Liver (tissue), 10 donors: ENCODE measurements around the gene GRIN1. TPM values are rescaled to one million over a fixed set of nuclear protein-coding genes. Genes with fewer than 3 reads are reported as not detected.

Experiments
- DNase-seq: peaks from one replicate; pipeline ENCODE4 v3.0.0-alpha.2; 2017; ENCODE audit warnings: low spot score
- H3K27ac ChIP-seq, 2 donors: one replicate each; pipeline ENCODE4 v1.7.0; 2013; ENCODE audit warnings: inconsistent platforms in 2 of 2, low read length in 2 of 2, control low read depth in 1 of 2, low read depth in 1 of 2, mild to moderate bottlenecking in 1 of 2
- H3K27me3 ChIP-seq, 4 donors: one replicate each; pipeline versions ENCODE4 v1.6.1 to v1.7.0; 2013; ENCODE audit warnings: low read length in 3 of 4, inconsistent platforms in 1 of 4, mild to moderate bottlenecking in 1 of 4, moderate library complexity in 1 of 4; ENCODE audit not compliant: control insufficient read depth in 4 of 4, insufficient read depth in 4 of 4
- H3K36me3 ChIP-seq, 4 donors: one replicate each; pipeline versions ENCODE4 v1.6.1 to v1.7.0; 2013; ENCODE audit warnings: low read length in 3 of 4, mild to moderate bottlenecking in 3 of 4, low read depth in 1 of 4, moderate library complexity in 1 of 4; ENCODE audit not compliant: control insufficient read depth in 4 of 4, insufficient read depth in 3 of 4
- H3K4me1 ChIP-seq, 4 donors: one replicate each; pipeline versions ENCODE4 v1.6.1 to v1.7.0; 2013; ENCODE audit warnings: low read length in 3 of 4, mild to moderate bottlenecking in 3 of 4, moderate library complexity in 1 of 4; ENCODE audit not compliant: control insufficient read depth in 4 of 4, insufficient read depth in 4 of 4
- H3K4me3 ChIP-seq, 3 donors: one replicate each; pipeline versions ENCODE4 v1.6.1 to v1.7.0; 2013; ENCODE audit warnings: low read length in 3 of 3, control low read depth in 1 of 3, low read depth in 1 of 3, mild to moderate bottlenecking in 1 of 3
- H3K9ac ChIP-seq, 2 donors: one replicate each; pipeline ENCODE4 v1.7.0; 2013; ENCODE audit warnings: low read length in 2 of 2, mild to moderate bottlenecking in 2 of 2, moderate library complexity in 2 of 2, control low read depth in 1 of 2, low read depth in 1 of 2
- H3K9me3 ChIP-seq, 4 donors: one replicate each; pipeline versions ENCODE4 v1.6.1 to v1.7.0; 2013; ENCODE audit warnings: low read length in 3 of 4; ENCODE audit not compliant: control insufficient read depth in 4 of 4
- FOXA1 ChIP-seq: IDR thresholded peaks from 2 replicates; pipeline ENCODE4 v1.6.1; 2016; ENCODE audit warnings: antibody characterized with exemption
- FOXA2 ChIP-seq: IDR thresholded peaks from 2 replicates; pipeline ENCODE4 v1.6.1; 2016; ENCODE audit warnings: antibody characterized with exemption
- GABPA ChIP-seq, 2 donors: IDR thresholded peaks in 1 of 2; conservative IDR thresholded peaks in 1 of 2; 2 replicates each; pipeline ENCODE4 v1.6.1; 2016; ENCODE audit warnings: antibody characterized with exemption in 2 of 2, mild to moderate bottlenecking in 1 of 2, moderate library complexity in 1 of 2
- HNF4G ChIP-seq: IDR thresholded peaks from 2 replicates; pipeline ENCODE4 v1.6.1; 2016; ENCODE audit warnings: antibody characterized with exemption
- JUND ChIP-seq, 2 donors: IDR thresholded peaks; 2 replicates each; pipeline ENCODE4 v1.6.1; 2016; ENCODE audit warnings: antibody characterized with exemption in 2 of 2
- MAX ChIP-seq: IDR thresholded peaks from 2 replicates; pipeline ENCODE4 v1.6.1; 2016; ENCODE audit warnings: antibody characterized with exemption
- NR2F2 ChIP-seq: IDR thresholded peaks from 2 replicates; pipeline ENCODE4 v1.6.1; 2016; ENCODE audit warnings: antibody characterized with exemption
- RAD21 ChIP-seq, 2 donors: IDR thresholded peaks; 2 replicates each; pipeline ENCODE4 v1.6.1; 2016; ENCODE audit warnings: antibody characterized with exemption in 2 of 2, mild to moderate bottlenecking in 2 of 2
- RXRA ChIP-seq, 2 donors: IDR thresholded peaks; 2 replicates each; pipeline ENCODE4 v1.6.1; 2017 to 2018; ENCODE audit warnings: antibody characterized with exemption in 2 of 2, mild to moderate bottlenecking in 1 of 2
- TAF1 ChIP-seq: conservative IDR thresholded peaks from 2 replicates; pipeline ENCODE4 v1.6.1; 2016; ENCODE audit warnings: antibody characterized with exemption, mild to moderate bottlenecking
- ZBTB33 ChIP-seq: IDR thresholded peaks from 2 replicates; pipeline ENCODE4 v1.6.1; 2016; ENCODE audit warnings: antibody characterized with exemption
- WGBS: extraction: QIAGEN DNeasy Blood & Tissue Kit; methylation state at CpG from one replicate; pipeline ENCODE4 v1.1.7; 2013; 5-methylcytosine and 5-hydroxymethylcytosine counted together
- polyA plus RNA-seq, 2 donors: library from polyadenylated mRNA; stranded (reverse) in 1 of 2; unstranded in 1 of 2; fragments of 200-250 nt in 1 of 2; fragments of >200 nt in 1 of 2; fragmentation: Nextera tagmentation in 1 of 2; extraction: Ambion mirVana in 1 of 2; gene quantifications; one replicate each; pipeline versions ENCODE4 v1.2.1 to v1.2.3, GENCODE V29; 2013 to 2015
- small RNA-seq: library from RNA; depleted of rRNA; stranded (forward); fragments of <200 nt; gene quantifications from one replicate; pipeline ENCODE3, GENCODE V24; 2014
- total RNA-seq, 2 donors: library from RNA; depleted of rRNA; stranded (reverse); fragments of >200 nt; gene quantifications; one replicate each; pipeline ENCODE4 v1.2.3, GENCODE V29; 2014
- TF ChIP-seq, protein P1 (sequence below): fragments of 150-350 bp; IDR thresholded peaks from 2 replicates; pipeline ENCODE4 v1.5.1; 2017; ENCODE audit warnings: improper control_type of control experiment, low read depth, low read length; ENCODE audit not compliant: missing input control
- TF ChIP-seq, protein P2 (sequence below): IDR thresholded peaks from 2 replicates; pipeline ENCODE4 v1.6.1; 2016; ENCODE audit warnings: antibody characterized with exemption, mild to moderate bottlenecking
- TF ChIP-seq, protein P3 (sequence below): IDR thresholded peaks from 2 replicates; pipeline ENCODE4 v1.6.1; 2016; ENCODE audit warnings: antibody characterized with exemption
- donor health status: healthy.
- donor health status: healthy.
- donor health status: healthy.
- donor health status: healthy.
- donor health status: healthy.

Gene GRIN1
- total and polyA plus RNA-seq, 4 donors, result 0.05 TPM; not detected in 3

GRCh38 chr9:137218212-137218753 lies 79.3 kb downstream of the GRIN1 start:
- H3K4me1 ChIP-seq, result peaks cover 6 to 24% (median 13%) of the 10 kb centered on the region in 4 donors
- H3K36me3 ChIP-seq, result peaks cover 0 to 5% (median under 1%) of the 10 kb centered on the region in 4 donors
- WGBS, result 90% methylated on average over 30 of the region's 30 CpGs
- no peak for DNase-seq
- no peak overlapping the region for H3K4me3 ChIP-seq
- H3K27ac ChIP-seq, result no peak overlapping the region
- no peak overlapping the region for H3K9ac ChIP-seq
- H3K27me3 ChIP-seq, result no peaks in the 10 kb centered on the region
- no peak for TF ChIP-seq MAX
- TF ChIP-seq HNF4G, result no peak
- TF ChIP-seq, protein P1, sequence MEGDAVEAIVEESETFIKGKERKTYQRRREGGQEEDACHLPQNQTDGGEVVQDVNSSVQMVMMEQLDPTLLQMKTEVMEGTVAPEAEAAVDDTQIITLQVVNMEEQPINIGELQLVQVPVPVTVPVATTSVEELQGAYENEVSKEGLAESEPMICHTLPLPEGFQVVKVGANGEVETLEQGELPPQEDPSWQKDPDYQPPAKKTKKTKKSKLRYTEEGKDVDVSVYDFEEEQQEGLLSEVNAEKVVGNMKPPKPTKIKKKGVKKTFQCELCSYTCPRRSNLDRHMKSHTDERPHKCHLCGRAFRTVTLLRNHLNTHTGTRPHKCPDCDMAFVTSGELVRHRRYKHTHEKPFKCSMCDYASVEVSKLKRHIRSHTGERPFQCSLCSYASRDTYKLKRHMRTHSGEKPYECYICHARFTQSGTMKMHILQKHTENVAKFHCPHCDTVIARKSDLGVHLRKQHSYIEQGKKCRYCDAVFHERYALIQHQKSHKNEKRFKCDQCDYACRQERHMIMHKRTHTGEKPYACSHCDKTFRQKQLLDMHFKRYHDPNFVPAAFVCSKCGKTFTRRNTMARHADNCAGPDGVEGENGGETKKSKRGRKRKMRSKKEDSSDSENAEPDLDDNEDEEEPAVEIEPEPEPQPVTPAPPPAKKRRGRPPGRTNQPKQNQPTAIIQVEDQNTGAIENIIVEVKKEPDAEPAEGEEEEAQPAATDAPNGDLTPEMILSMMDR, result no peak
- no peak for TF ChIP-seq FOXA2
- no peak for TF ChIP-seq GABPA (IDR thresholded peaks at IDR 0.05 in 1 of 2, conservative IDR thresholded peaks at IDR 0.05 in 1 of 2)
- TF ChIP-seq, protein P2, sequence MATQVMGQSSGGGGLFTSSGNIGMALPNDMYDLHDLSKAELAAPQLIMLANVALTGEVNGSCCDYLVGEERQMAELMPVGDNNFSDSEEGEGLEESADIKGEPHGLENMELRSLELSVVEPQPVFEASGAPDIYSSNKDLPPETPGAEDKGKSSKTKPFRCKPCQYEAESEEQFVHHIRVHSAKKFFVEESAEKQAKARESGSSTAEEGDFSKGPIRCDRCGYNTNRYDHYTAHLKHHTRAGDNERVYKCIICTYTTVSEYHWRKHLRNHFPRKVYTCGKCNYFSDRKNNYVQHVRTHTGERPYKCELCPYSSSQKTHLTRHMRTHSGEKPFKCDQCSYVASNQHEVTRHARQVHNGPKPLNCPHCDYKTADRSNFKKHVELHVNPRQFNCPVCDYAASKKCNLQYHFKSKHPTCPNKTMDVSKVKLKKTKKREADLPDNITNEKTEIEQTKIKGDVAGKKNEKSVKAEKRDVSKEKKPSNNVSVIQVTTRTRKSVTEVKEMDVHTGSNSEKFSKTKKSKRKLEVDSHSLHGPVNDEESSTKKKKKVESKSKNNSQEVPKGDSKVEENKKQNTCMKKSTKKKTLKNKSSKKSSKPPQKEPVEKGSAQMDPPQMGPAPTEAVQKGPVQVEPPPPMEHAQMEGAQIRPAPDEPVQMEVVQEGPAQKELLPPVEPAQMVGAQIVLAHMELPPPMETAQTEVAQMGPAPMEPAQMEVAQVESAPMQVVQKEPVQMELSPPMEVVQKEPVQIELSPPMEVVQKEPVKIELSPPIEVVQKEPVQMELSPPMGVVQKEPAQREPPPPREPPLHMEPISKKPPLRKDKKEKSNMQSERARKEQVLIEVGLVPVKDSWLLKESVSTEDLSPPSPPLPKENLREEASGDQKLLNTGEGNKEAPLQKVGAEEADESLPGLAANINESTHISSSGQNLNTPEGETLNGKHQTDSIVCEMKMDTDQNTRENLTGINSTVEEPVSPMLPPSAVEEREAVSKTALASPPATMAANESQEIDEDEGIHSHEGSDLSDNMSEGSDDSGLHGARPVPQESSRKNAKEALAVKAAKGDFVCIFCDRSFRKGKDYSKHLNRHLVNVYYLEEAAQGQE, result no peak
- no peak for TF ChIP-seq JUND (IDR thresholded peaks at IDR 0.05)
- TF ChIP-seq RXRA (IDR thresholded peaks at IDR 0.05), result no peak
- TF ChIP-seq NR2F2, result no peak
- TF ChIP-seq, protein P3, sequence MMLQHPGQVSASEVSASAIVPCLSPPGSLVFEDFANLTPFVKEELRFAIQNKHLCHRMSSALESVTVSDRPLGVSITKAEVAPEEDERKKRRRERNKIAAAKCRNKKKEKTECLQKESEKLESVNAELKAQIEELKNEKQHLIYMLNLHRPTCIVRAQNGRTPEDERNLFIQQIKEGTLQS, result no peak
- no peak for TF ChIP-seq TAF1
- no peak for TF ChIP-seq ZBTB33
- TF ChIP-seq RAD21 (IDR thresholded peaks at IDR 0.05), result no peak
- TF ChIP-seq FOXA1, result no peak
- H3K9me3 ChIP-seq, result no peaks in the 10 kb centered on the region

Small RNA genes within 50 kb of the gene (small RNA-seq; reads per million reads assigned to genes)
- gene MIR3621 (not detected), gene RF00153 (not detected)

Other genes with a start within 250 kb of the GRIN1 start
Only the 30 nearest of the 31 such genes appear.
- 100 to 1,000 TPM in 1 of 2 donors, 10 to 100 TPM in 1; 25.1 to 323 TPM for gene C8G, start 193.9 kb upstream of the GRIN1 start, total RNA-seq
- gene C8G, start 193.9 kb upstream of the GRIN1 start, polyA plus RNA-seq, result 1,000 to 10,000 TPM in 1 of 2 donors, 100 to 1,000 TPM in 1; 892 to 1,117 TPM
- 1 to 10 TPM; 2.3 to 5.2 TPM for gene LCN12, start 186.9 kb upstream of the GRIN1 start, total RNA-seq
- gene LCN12, start 186.9 kb upstream of the GRIN1 start, polyA plus RNA-seq, result 10 to 100 TPM in 1 of 2 donors, 1 to 10 TPM in 1; 7.3 to 12.2 TPM
- 1 to 10 TPM in 1 of 2 donors, under 1 TPM in 1; 0.23 to 5.4 TPM for gene PTGDS, start 161.7 kb upstream of the GRIN1 start, total RNA-seq
- 10 to 100 TPM in 1 of 2 donors, 1 to 10 TPM in 1; 7.4 to 15.2 TPM for gene PTGDS, start 161.7 kb upstream of the GRIN1 start, polyA plus RNA-seq
- gene LCNL1, start 156.2 kb upstream of the GRIN1 start, total RNA-seq, result under 1 TPM in 1 of 2 donors, not detected in 1; 0.08 TPM
- under 1 TPM in 1 of 2 donors, not detected in 1; 0.01 TPM for gene LCNL1, start 156.2 kb upstream of the GRIN1 start, polyA plus RNA-seq
- gene PAXX, start 146.7 kb upstream of the GRIN1 start, total RNA-seq, result 1 to 10 TPM; 7.3 to 9.0 TPM
- gene PAXX, start 146.7 kb upstream of the GRIN1 start, polyA plus RNA-seq, result 10 to 100 TPM; 29.4 to 34.1 TPM
- under 1 TPM; 0.33 to 0.42 TPM for gene CLIC3, start 142.6 kb upstream of the GRIN1 start, total RNA-seq
- gene CLIC3, start 142.6 kb upstream of the GRIN1 start, polyA plus RNA-seq, result under 1 TPM; 0.38 to 0.83 TPM
- gene ABCA2, start 110.9 kb upstream of the GRIN1 start, total RNA-seq, result 10 to 100 TPM in 1 of 2 donors, 1 to 10 TPM in 1; 2.9 to 15.2 TPM
- 10 to 100 TPM in 1 of 2 donors, 1 to 10 TPM in 1; 9.5 to 15.1 TPM for gene ABCA2, start 110.9 kb upstream of the GRIN1 start, polyA plus RNA-seq
- under 1 TPM; 0.37 to 0.67 TPM for gene FUT7, start 107.1 kb upstream of the GRIN1 start, total RNA-seq
- under 1 TPM in 1 of 2 donors, not detected in 1; 0.14 TPM for gene FUT7, start 107.1 kb upstream of the GRIN1 start, polyA plus RNA-seq
- 1 to 10 TPM; 2.7 to 5.6 TPM for gene NPDC1, start 93.0 kb upstream of the GRIN1 start, total RNA-seq
- gene NPDC1, start 93.0 kb upstream of the GRIN1 start, polyA plus RNA-seq, result 10 to 100 TPM in 1 of 2 donors, 1 to 10 TPM in 1; 9.0 to 14.5 TPM
- under 1 TPM; 0.09 to 0.25 TPM for gene ENTPD2, start 85.1 kb upstream of the GRIN1 start, total RNA-seq
- under 1 TPM; 0.17 to 0.40 TPM for gene ENTPD2, start 85.1 kb upstream of the GRIN1 start, polyA plus RNA-seq
- gene SAPCD2, start 68.6 kb upstream of the GRIN1 start, total RNA-seq, result 1 to 10 TPM in 1 of 2 donors, under 1 TPM in 1; 0.08 to 1.8 TPM
- gene SAPCD2, start 68.6 kb upstream of the GRIN1 start, polyA plus RNA-seq, result under 1 TPM; 0.06 to 0.38 TPM
- gene UAP1L1, start 61.6 kb upstream of the GRIN1 start, total RNA-seq, result 1 to 10 TPM; 1.8 to 2.3 TPM
- gene UAP1L1, start 61.6 kb upstream of the GRIN1 start, polyA plus RNA-seq, result 1 to 10 TPM in 1 of 2 donors, under 1 TPM in 1; 0.35 to 1.6 TPM
- gene MAN1B1, start 52.2 kb upstream of the GRIN1 start, total RNA-seq, result 10 to 100 TPM; 19.9 to 31.8 TPM
- gene MAN1B1, start 52.2 kb upstream of the GRIN1 start, polyA plus RNA-seq, result 10 to 100 TPM; 23.2 to 29.7 TPM
- 10 to 100 TPM; 25.0 to 38.8 TPM for gene DPP7, start 24.4 kb upstream of the GRIN1 start, total RNA-seq
- gene DPP7, start 24.4 kb upstream of the GRIN1 start, polyA plus RNA-seq, result 10 to 100 TPM; 62.6 to 71.1 TPM
- gene LRRC26, start 30.9 kb downstream of the GRIN1 start, total RNA-seq, result under 1 TPM in 1 of 2 donors, not detected in 1; 0.17 TPM
- gene LRRC26, start 30.9 kb downstream of the GRIN1 start, polyA plus RNA-seq, result under 1 TPM in 1 of 2 donors, not detected in 1; 0.09 TPM
- not detected for gene TMEM210, start 32.9 kb downstream of the GRIN1 start, total RNA-seq
- not detected for gene TMEM210, start 32.9 kb downstream of the GRIN1 start, polyA plus RNA-seq
- gene ANAPC2, start 49.4 kb downstream of the GRIN1 start, total RNA-seq, result 10 to 100 TPM; 19.4 to 32.6 TPM
- 10 to 100 TPM in 1 of 2 donors, 1 to 10 TPM in 1; 9.3 to 19.9 TPM for gene ANAPC2, start 49.4 kb downstream of the GRIN1 start, polyA plus RNA-seq
- 10 to 100 TPM; 29.8 to 37.5 TPM for gene SSNA1, start 49.5 kb downstream of the GRIN1 start, total RNA-seq
- gene SSNA1, start 49.5 kb downstream of the GRIN1 start, polyA plus RNA-seq, result 10 to 100 TPM; 43.1 to 44.2 TPM
- 10 to 100 TPM in 1 of 2 donors, 1 to 10 TPM in 1; 5.4 to 15.8 TPM for gene TPRN, start 61.6 kb downstream of the GRIN1 start, total RNA-seq
- gene TPRN, start 61.6 kb downstream of the GRIN1 start, polyA plus RNA-seq, result 10 to 100 TPM in 1 of 2 donors, 1 to 10 TPM in 1; 6.5 to 20.1 TPM
- 10 to 100 TPM; 19.9 to 21.5 TPM for gene TMEM203, start 66.5 kb downstream of the GRIN1 start, total RNA-seq
- gene TMEM203, start 66.5 kb downstream of the GRIN1 start, polyA plus RNA-seq, result 10 to 100 TPM; 21.4 to 27.5 TPM
- gene NDOR1, start 66.5 kb downstream of the GRIN1 start, total RNA-seq, result 1 to 10 TPM; 2.9 to 4.7 TPM
- gene NDOR1, start 66.5 kb downstream of the GRIN1 start, polyA plus RNA-seq, result 1 to 10 TPM; 2.5 to 3.5 TPM
- gene RNF208, start 83.1 kb downstream of the GRIN1 start, total RNA-seq, result under 1 TPM; 0.28 to 0.59 TPM
- 1 to 10 TPM; 4.6 to 7.1 TPM for gene RNF208, start 83.1 kb downstream of the GRIN1 start, polyA plus RNA-seq
- under 1 TPM; 0.14 to 0.25 TPM for gene CYSRT1, start 86.0 kb downstream of the GRIN1 start, total RNA-seq
- gene CYSRT1, start 86.0 kb downstream of the GRIN1 start, polyA plus RNA-seq, result under 1 TPM; 0.15 to 0.50 TPM
- gene RNF224, start 88.3 kb downstream of the GRIN1 start, total RNA-seq, result not detected
- gene RNF224, start 88.3 kb downstream of the GRIN1 start, polyA plus RNA-seq, result not detected
- gene SLC34A3, start 91.7 kb downstream of the GRIN1 start, total RNA-seq, result not detected
- not detected for gene SLC34A3, start 91.7 kb downstream of the GRIN1 start, polyA plus RNA-seq
- 100 to 1,000 TPM; 179 to 191 TPM for gene TUBB4B, start 102.1 kb downstream of the GRIN1 start, total RNA-seq
- 100 to 1,000 TPM; 173 to 199 TPM for gene TUBB4B, start 102.1 kb downstream of the GRIN1 start, polyA plus RNA-seq
- not detected for gene STPG3, start 112.1 kb downstream of the GRIN1 start, total RNA-seq
- gene STPG3, start 112.1 kb downstream of the GRIN1 start, polyA plus RNA-seq, result not detected
- 10 to 100 TPM; 16.5 to 19.7 TPM for gene NELFB, start 116.2 kb downstream of the GRIN1 start, total RNA-seq
- gene NELFB, start 116.2 kb downstream of the GRIN1 start, polyA plus RNA-seq, result 10 to 100 TPM in 1 of 2 donors, 1 to 10 TPM in 1; 4.7 to 24.6 TPM
- gene TOR4A, start 138.6 kb downstream of the GRIN1 start, total RNA-seq, result 1 to 10 TPM; 5.0 to 5.1 TPM
- gene TOR4A, start 138.6 kb downstream of the GRIN1 start, polyA plus RNA-seq, result 1 to 10 TPM in 1 of 2 donors, under 1 TPM in 1; 0.35 to 3.6 TPM
- gene NRARP, start 163.1 kb downstream of the GRIN1 start, total RNA-seq, result 1 to 10 TPM in 1 of 2 donors, under 1 TPM in 1; 0.93 to 1.3 TPM
- gene NRARP, start 163.1 kb downstream of the GRIN1 start, polyA plus RNA-seq, result under 1 TPM in 1 of 2 donors, not detected in 1; 0.48 TPM